ENCODE measurements around the gene KRT12. TPM values are rescaled to one million over a fixed set of nuclear protein-coding genes. Genes with fewer than 3 reads are reported as not detected.

Gene KRT12
- polyA plus RNA-seq, 5 donors = 0.06 to 0.14 (median 0.13) TPM; not detected in 2

DNA sequence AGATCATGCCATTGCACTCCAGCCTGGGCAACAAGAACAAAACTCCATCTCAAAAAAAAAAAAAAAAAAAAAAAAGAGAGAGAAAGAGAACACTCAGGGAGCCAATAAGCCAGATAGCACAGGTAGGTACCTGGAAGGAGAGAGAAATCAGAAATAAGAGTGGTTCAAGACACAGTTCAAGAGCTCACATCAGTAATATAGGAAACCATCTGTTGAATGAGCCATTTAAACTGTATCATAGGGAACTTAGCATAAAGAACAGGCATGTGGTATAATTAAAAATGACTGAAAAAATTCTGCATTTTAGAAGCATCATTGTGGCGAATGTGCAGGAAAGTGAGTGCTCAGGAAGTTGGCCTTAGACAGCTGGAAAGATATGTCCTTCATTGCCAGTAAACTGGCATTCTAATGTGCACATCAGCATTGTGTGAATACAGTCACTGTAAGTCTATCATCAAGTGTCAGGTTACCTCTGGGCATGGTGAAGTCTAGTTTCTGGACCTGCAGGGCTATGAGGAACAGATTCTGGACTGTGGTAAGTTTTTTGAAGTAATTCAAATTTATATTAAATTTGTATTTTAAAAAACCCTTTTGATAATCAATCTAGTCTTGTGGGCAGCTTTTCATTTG, 20.4 kb downstream of the KRT12 start:
- no peak for DNase-seq

- DNase-seq = no peak
These were observed 22.3 kb downstream of the KRT12 start for GRCh38 chr17:40844671-40845107.

GRCh38 chr17:40843242-40843641, 23.8 kb downstream of the KRT12 start:
- no peak for DNase-seq

GRCh38 chr17:40841246-40841645, 25.8 kb downstream of the KRT12 start:
- no peak for DNase-seq

GRCh38 chr17:40839194-40839593, 27.8 kb downstream of the KRT12 start:
- no peak for DNase-seq

GRCh38 chr17:40836020-40836419, 31.0 kb downstream of the KRT12 start:
- no peak for DNase-seq

DNA sequence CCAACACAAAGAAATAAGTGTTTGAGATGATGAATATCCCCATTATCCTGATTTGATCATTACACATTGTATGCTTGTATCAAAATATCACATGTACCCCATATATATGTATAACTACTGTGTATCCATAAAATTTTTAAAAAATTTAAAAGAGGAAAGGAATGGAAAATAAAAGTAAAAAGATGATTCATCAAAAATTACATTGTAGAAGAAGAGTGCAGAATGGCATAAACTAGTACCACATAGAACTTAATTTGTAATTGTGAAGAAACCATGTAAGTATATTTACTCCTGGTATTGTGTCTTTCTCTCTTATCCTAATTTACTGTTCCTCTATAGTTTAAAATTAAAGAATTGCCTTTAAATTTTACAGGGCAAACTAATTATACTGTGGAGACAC, 33.1 kb downstream of the KRT12 start:
- no peak for DNase-seq

- DNase-seq = no peak
These were observed 34.2 kb downstream of the KRT12 start for GRCh38 chr17:40832840-40833239.

GRCh38 chr17:40830085-40830776, 36.8 kb downstream of the KRT12 start:
- DNase-seq = no peak

DNA sequence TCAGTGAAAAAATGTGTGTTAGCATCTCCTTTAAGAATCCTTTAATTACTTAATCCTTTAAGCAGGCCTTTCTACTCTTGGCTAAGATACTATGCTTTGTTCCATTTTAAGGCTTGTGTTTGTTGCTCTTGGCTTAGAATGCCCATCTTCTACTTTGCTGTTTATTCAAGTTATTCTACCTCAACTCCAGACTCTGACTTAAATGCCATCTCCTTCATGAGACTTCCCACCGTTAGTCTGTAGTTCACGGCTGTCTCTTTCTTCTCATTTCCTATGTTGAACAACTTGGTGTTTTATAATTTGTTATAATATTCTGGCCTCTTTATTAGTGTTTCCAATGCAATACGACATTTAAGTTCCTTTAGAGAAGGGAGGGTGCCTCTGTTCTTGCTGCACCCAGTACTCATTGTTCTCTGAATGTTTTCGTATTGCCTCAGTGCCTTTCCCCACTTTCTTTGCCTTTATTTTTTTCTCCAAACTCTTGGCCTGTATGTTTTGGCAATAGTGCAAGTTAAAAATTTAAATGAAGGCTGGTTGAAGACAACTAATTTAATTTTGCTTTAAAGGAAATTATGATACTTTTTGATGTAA, 38.5 kb downstream of the KRT12 start:
- DNase-seq = no peak

DNA sequence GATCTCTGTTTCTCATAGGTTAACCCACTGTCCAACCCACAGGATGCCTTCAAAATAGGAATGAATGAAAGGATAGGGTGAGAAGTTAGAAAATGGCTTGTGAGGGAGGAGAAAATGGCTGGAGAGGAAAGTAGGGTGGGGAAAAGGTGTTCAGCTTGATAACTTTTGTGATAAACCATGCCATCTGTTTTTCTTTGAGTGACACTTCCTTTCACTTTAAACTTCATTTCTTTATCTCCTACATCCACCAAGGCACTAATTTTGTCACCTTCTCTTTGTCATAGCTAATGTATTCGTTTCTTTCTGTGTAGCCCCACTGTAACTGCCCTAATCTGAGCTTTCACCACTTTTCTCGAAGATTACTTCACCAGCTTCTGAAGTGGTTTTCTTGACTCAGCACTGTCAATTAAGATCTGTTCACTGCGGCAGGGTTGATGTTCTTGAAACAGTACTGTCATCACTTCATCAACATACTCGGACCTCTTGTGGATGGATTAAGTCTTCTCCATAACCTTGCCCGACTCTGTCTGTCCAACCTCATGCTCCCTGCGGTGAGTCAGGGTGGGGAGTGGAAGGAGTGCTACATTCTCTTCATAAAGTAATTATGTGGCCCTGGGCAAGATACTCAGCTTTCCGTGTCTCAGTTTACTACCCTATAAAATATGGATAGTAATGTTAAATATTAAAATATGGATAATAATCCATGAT, 39.1 kb downstream of the KRT12 start:
- no peak for DNase-seq

DNA sequence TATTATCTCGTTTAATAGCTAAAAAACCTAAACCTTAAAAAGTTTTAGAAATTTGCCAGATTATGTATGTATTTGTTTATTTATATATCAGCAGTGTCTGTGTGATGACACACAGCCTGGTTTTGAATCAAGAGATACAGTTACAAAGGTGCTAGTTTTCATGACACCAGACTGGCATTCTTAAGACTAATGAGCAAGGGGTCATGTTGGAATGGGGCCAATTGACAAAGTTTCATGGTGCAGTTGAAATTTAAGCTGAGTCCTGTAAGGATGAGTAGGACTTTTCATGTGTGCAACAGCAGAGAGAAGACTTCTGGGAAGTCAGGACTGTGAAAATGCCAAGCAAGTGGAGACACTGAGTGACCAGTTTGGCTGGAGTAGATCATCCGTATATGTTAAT, 41.4 kb downstream of the KRT12 start:
- DNase-seq = no peak

DNA sequence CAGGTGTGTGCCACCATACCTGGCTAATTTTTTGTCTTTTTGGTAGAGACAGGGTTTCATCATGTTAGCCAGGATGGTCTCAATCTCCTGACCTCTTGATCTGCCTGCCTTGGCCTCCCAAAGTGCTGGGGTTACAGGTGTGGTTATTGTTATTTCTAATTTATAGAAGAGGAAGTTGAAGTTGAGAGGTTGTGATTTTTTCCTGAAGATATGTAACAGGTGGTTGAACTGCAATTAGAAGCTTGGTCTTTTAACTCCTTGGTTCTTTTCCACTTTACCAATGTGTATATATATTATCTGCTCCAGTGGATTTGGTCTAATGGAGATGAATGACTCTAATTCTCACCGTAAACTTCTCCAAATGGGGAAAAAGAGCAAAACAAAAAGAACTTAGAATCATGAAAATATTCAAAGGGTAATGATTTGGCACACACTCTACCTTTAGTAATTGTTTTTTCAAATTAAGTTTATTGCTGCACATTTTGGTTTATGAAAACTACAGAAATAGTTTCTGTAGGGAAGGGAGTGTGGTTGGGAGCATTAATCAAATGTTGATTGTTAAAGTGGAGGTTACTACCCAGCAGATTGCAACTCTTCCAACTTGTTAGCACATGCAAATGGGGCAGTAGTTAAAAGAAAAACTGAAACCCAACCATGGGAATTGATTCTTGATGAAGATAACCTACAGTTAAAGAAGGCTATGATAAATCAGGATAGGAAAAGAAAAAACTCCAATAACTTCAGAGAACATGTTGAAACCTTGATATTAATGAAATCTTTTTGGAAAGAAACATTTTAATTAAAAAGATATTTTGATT, 42.8 kb downstream of the KRT12 start:
- DNase-seq = no peak

DNA sequence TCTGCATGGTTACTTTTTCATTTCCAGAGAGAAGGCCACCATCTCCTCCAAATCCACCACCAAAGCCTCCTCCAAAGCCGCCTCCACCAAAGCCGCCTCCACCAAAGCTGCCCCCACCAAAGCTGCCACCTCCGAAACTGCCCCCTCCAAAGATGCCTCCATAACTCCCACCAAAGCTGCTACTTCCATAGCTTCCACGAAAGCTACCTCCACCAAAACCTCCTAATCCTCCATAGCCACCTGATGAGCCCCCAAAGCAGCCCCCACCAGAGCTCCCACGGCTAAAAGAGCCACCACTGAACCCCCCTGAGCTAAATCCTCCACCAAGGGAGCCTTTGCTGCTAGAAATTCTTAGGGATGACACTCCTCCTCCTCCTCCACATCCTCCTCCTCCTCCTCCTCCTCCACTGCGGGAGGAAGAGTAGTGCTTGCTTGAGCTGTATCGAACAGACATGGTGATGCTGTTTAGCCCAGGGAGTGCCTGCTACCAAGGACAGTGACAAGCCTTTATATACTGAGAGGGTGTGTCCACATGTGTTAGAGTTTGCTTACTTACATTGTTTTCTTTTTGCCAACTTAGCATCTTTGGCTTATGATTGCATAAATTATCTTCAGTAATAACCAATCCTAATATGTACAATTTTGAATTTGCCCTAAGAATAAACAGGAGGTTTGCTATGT, 44.8 kb downstream of the KRT12 start, which contains the start of gene KRT10:
KRT10 (minus strand) TSS at position 483 of the 681 bp plus-strand sequence; CDS start at position 454, 29 bp downstream.
- no peak for DNase-seq

DNA sequence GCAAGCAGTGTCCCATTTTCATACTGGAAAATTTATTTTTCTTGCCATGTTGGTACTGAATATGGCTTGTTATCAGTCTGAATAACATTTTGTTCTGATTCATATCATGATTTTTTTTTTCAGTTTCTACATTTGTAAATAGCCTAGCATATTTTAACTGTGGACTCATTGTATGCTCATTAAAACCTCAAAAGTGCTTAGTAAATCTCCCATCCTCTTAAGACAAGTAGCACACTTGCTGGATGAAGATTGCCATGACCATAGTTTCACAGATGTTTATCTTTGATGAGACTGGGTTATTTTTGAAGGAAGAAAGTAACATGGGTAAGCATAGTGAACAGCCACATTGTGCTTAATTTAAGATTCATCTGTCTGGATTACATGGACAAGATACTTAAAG, 45.5 kb downstream of the KRT12 start:
- DNase-seq = no peak

- no peak for DNase-seq
These were observed 46.7 kb downstream of the KRT12 start for GRCh38 chr17:40820228-40820838.

GRCh38 chr17:40819528-40820125, 47.4 kb downstream of the KRT12 start:
- DNase-seq = peak; percentile 8 to 10

- DNase-seq = peak; percentile 74 to 76
These were observed 48.1 kb downstream of the KRT12 start for GRCh38 chr17:40818733-40819527.

- DNase-seq = no peak
These were observed 48.7 kb downstream of the KRT12 start for GRCh38 chr17:40818343-40818732.

Data from right lung (tissue), 5 donors.